Duodenal mucosa (tissue), 2 donors: ENCODE data around the gene TCEANC.

Experiments used
- H3K27ac ChIP-seq: one replicate; pipeline ENCODE4 v1.7.0; 2013; ENCODE audit warnings: low read depth, low read length
- H3K27me3 ChIP-seq, 2 donors: one replicate each; pipeline ENCODE4 v1.7.0; 2013; ENCODE audit warnings: low read length in 2 of 2, control low read depth in 1 of 2; ENCODE audit not compliant: insufficient read depth in 2 of 2, control insufficient read depth in 1 of 2
- H3K36me3 ChIP-seq, 2 donors: one replicate each; pipeline ENCODE4 v1.7.0; 2013; ENCODE audit warnings: low read length in 2 of 2, control low read depth in 1 of 2; ENCODE audit not compliant: insufficient read depth in 2 of 2, control insufficient read depth in 1 of 2
- H3K4me1 ChIP-seq, 2 donors: one replicate each; pipeline ENCODE4 v1.7.0; 2013; ENCODE audit warnings: low read length in 2 of 2, control low read depth in 1 of 2; ENCODE audit not compliant: insufficient read depth in 2 of 2, control insufficient read depth in 1 of 2
- H3K4me3 ChIP-seq, 2 donors: one replicate each; pipeline ENCODE4 v1.7.0; 2013; ENCODE audit warnings: low read length in 2 of 2, low read depth in 1 of 2
- H3K9ac ChIP-seq, 2 donors: one replicate each; pipeline ENCODE4 v1.7.0; 2013; ENCODE audit warnings: low read length in 2 of 2, low read depth in 1 of 2
- H3K9me3 ChIP-seq, 2 donors: one replicate each; pipeline ENCODE4 v1.7.0; 2013; ENCODE audit warnings: low read length in 2 of 2, control low read depth in 1 of 2; ENCODE audit not compliant: control insufficient read depth in 1 of 2

The TCEANC gene

DNA sequence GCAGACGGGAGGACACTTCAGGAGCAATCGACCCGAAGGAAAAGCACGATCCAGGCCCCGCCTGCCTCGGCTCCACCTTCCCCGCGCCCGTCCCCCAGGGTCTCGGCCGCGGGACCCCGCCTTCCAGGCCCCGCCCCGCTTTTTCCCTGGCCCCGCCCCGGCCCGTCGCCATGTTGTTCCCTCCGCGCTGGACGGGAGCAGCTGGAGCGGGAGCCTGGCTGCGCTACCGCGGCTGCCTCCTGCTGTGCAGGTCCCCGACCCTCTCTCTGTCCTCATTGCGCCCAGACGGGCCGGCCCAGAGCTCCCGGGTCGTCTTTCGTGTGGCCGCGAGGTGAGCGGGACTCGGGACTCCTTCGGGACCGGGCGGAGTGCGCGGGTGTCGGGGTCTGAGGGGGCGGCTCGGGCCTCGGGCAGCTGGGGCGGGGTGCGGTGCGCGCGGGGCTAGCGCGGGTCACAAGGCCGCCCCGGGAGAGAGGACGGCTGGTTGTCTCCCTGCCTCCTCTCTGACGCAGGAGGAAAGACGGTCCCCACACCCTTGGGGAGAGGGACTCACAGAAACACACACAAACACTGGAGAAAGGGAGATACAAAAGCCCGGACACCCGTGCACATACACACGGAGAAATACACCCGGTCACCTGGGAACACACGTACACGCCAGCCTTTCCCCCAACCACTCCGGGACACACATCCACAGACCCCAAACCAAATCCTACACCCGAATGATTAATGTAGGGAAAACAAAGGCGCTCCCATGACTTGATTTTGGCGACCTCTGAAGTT, 36.2 kb downstream of the TCEANC start, which contains the start of gene RAB9A:
RAB9A (plus strand) TSS at position 171 of the 783 bp plus-strand sequence. CDS start 19,619 bp downstream, outside the sequence.
- H3K9ac ChIP-seq, result peak within 1 kb of the TSS; percentile 74 to 99
- no peaks in the 10 kb centered on the region for H3K9me3 ChIP-seq
- peaks cover 13 to 24% of the 10 kb centered on the region in 2 donors for H3K4me1 ChIP-seq
- peak within 1 kb of the TSS; percentile 95 for H3K27ac ChIP-seq
- H3K36me3 ChIP-seq, result no peaks in the 10 kb centered on the region
- H3K27me3 ChIP-seq, result no peaks in the 10 kb centered on the region
- peak within 1 kb of the TSS; percentile 86 to 91 for H3K4me3 ChIP-seq

DNA sequence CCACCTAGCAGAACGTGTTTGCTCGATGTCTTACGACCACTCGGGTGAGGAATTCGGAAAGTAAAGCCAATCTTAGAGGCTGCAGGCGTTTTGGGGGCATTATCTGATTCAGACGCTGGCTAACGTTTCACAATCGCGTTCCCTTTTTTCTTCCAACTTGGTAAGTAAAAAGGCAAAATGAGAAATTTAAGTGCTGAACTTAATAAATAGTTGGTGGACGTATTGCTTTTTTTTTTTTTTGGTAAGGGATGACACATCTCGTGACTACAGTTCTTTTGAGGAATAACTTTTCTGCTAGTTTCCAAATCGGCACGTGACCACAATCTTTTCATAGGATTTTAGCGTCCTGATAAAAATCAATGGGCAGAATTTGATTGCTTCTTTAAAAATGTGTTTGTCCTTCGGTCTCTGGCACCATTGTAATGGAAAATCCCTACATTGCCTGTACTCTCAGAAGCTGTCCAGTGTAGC, 36.8 kb downstream of the TCEANC start:
- H3K27me3 ChIP-seq, result no peaks in the 10 kb centered on the region
- H3K27ac ChIP-seq, result peak overlapping the region; percentile 95
- no peaks in the 10 kb centered on the region for H3K36me3 ChIP-seq
- H3K9ac ChIP-seq, result peak overlapping the region; percentile 74 to 99
- peaks cover 13 to 29% of the 10 kb centered on the region in 2 donors for H3K4me1 ChIP-seq
- H3K9me3 ChIP-seq, result no peaks in the 10 kb centered on the region
- H3K4me3 ChIP-seq, result peak overlapping the region; percentile 86 to 91

DNA sequence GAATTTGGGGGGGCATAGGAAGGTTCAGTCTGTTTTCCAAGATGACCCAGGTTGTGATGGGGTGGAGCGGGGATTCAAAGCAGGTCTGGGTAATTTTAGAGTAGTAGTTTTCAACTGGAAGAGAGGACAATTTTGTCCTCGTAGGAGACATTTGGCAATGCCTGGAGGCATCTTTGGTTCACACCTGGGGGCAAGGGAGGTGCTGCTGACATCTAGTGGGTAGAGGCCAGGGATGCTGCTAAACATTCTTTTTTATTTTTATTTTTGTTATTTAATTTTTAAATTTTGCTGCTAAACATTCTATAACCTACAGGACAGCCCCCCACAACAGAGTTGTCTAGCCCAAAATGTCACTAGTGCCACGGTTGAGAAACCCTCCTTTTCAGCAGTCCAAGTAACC, 37.9 kb downstream of the TCEANC start:
- no peak overlapping the region for H3K27ac ChIP-seq
- H3K27me3 ChIP-seq, result no peaks in the 10 kb centered on the region
- peak overlapping the region; percentile 86 to 91 for H3K4me3 ChIP-seq
- no peaks in the 10 kb centered on the region for H3K9me3 ChIP-seq
- no peaks in the 10 kb centered on the region for H3K36me3 ChIP-seq
- peak overlapping the region in 1 of 2 donors; percentile 11 for H3K9ac ChIP-seq
- H3K4me1 ChIP-seq, result peaks cover 13 to 32% of the 10 kb centered on the region in 2 donors

DNA sequence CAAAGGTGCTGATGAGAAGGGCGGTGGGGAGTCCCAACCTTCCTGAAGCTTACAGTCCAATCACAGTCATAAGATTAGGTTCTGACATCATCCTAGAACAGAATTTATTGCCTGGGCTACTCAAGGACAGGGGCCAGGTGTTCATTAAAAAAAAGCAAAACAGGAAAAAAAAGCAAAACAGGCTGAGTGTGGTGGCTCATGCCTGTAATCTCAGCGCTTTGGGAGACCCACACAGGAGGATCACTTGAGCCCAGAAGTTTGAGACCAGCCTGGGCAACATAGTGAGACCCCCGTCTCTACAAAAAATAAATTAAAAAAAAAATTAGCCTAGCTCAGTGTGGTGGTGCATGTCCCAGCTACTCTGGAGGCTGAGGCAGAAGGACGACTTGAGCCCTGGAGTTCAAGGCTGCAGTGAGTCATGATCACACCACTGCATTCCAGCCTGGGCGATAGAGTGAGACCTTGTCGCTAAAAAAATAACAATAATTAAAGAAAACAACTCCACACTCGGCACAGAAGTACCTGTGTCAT, 39.0 kb downstream of the TCEANC start:
- Histone ChIP-seq H3K27ac (no peak overlapping the region), H3K27me3 (no peaks in the 10 kb centered on the region), H3K36me3 (no peaks in the 10 kb centered on the region), H3K9ac (peak overlapping the region in 1 of 2 donors; percentile 18), H3K4me1 (peaks cover 17 to 32% of the 10 kb centered on the region in 2 donors), H3K4me3 (no peak overlapping the region), H3K9me3 (no peaks in the 10 kb centered on the region)

DNA sequence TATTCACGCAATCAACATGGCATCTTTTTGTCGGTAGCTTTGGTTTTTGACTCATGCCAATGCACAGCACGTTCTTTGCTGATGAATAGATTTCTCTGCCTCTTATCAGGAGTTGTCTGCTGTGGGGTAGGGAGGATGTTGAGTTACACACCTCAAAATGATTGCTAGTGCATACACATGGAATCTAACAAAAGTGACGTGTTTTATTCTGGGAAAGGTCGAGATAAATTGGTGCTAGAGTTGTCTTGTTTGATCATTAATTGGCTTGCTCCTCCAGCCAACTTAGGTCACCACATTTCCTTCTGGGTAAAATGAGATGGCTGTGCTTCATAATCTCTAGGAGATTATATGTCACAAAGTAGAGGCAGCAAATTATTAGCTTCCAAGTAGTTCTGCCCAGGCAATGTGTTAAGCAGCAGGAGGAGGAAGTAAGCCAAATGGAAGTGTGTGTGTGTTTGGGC, 39.9 kb downstream of the TCEANC start:
- Histone ChIP-seq H3K9ac (peak overlapping the region in 1 of 2 donors; percentile 18), H3K27me3 (no peaks in the 10 kb centered on the region), H3K9me3 (no peaks in the 10 kb centered on the region), H3K36me3 (no peaks in the 10 kb centered on the region), H3K4me1 (peaks cover 17 to 41% of the 10 kb centered on the region in 2 donors), H3K27ac (no peak overlapping the region), H3K4me3 (no peak overlapping the region)

DNA sequence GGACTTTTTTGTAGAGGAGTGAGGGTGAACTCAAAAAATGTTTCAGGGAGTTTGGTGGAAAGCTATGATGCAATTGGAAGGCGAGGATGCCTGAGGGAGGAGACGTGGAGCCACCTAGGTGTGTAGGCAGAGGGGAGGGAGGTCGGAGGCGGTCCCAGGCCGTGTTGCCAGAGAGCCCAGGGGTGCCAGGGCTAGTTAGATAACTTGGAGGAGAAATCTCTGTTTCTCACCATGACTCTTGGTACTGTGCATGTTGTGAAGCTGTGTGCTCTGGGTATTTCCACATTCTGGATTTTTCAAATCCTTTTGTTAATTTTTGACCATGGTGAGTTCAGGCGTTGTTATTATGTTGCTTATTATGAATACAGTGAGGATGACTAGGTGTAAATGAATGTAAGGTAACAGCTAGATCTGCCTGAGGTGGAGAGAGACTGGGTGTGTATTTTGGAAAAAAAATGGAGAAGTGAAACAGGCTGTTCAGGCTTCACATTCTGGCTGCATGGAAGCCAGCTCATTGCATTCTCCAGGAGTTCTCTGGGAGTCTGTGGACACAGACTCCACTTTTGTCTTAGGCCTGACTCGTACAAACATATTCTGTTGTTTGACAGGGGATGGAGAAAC, 40.5 kb downstream of the TCEANC start:
- Histone ChIP-seq H3K27ac (no peak overlapping the region), H3K27me3 (no peaks in the 10 kb centered on the region), H3K4me3 (no peak overlapping the region), H3K4me1 (peaks cover 17 to 43% of the 10 kb centered on the region in 2 donors), H3K9ac (no peak overlapping the region), H3K9me3 (no peaks in the 10 kb centered on the region), H3K36me3 (no peaks in the 10 kb centered on the region)

DNA sequence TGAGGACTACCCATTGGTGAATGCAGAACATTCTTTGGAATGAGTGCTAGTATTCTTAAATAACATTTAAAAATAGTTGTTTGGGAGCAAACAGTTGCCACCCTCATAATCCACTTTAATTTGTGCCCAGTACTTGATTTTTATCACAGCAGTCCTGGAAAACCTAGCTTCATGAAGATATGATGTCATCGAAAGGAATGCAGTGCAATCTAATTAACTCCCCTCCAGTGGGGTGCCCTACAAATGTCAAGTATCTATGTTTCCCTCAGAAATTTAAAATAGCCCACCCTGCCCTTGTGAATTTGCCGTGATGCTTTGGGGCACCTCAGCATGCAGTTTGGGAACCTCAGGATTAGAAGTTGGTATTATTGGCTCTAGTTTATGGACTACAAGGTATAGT, 41.4 kb downstream of the TCEANC start:
- no peaks in the 10 kb centered on the region for H3K27me3 ChIP-seq

DNA sequence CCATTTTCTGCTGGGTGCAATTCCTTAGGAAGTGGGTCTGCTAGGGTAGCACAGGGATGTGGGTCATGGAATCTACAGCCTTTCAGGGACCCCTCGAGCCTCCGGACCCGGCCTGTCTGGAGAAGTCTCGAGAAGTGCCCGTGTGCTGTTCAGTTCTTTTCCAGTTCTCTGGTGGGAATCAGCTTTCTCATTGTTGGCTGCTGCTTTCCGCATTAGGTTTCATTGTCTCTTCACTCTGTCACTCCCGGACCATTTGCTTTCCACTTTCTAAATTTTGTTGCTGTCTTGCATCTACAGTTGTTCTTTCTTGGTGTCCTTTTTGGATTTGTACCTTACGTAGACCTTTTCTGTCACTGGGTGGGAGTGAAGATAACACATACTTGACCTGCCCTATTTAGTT, 42.0 kb downstream of the TCEANC start:
- H3K27me3 ChIP-seq, result no peaks in the 10 kb centered on the region
- H3K27ac ChIP-seq, result no peak overlapping the region
- no peak overlapping the region for H3K9ac ChIP-seq
- no peak overlapping the region for H3K4me3 ChIP-seq
- no peaks in the 10 kb centered on the region for H3K9me3 ChIP-seq
- peaks cover 28 to 53% of the 10 kb centered on the region in 2 donors for H3K4me1 ChIP-seq
- H3K36me3 ChIP-seq, result no peaks in the 10 kb centered on the region

More for the DNA sequence above, 41.4 kb downstream of the TCEANC start:
- Histone ChIP-seq H3K9ac (no peak overlapping the region), H3K27ac (no peak overlapping the region), H3K4me1 (peaks cover 25 to 52% of the 10 kb centered on the region in 2 donors), H3K9me3 (no peaks in the 10 kb centered on the region), H3K4me3 (no peak overlapping the region), H3K36me3 (no peaks in the 10 kb centered on the region)

DNA sequence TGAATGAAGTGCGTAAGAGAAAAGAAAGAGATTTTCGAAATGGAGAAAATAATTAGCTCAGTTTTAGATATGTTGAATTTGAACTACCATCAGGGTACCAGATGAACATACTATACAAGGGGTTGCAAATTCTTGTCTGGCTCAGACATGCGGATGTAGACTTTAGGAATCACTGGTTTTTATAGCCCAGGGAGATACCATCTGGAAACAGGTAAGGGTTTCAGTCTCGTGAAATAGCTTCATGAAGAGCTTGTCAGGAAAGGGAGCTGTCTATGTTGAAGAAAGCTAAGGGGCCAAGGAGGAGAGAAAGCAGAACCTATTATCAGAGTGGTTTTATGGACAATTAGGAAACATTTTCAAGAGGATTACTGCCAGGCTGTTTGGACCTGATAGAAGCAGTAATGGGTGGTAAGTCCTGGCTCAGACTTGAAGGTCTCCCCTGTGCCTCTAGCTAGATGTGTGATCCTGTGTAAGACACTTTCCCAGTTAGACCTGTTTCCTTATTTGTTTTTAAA, 42.7 kb downstream of the TCEANC start:
- Histone ChIP-seq H3K9me3 (no peaks in the 10 kb centered on the region), H3K4me3 (no peak overlapping the region), H3K27ac (no peak overlapping the region), H3K9ac (no peak overlapping the region), H3K36me3 (no peaks in the 10 kb centered on the region), H3K4me1 (peaks cover 34 to 57% of the 10 kb centered on the region in 2 donors), H3K27me3 (no peaks in the 10 kb centered on the region)

DNA sequence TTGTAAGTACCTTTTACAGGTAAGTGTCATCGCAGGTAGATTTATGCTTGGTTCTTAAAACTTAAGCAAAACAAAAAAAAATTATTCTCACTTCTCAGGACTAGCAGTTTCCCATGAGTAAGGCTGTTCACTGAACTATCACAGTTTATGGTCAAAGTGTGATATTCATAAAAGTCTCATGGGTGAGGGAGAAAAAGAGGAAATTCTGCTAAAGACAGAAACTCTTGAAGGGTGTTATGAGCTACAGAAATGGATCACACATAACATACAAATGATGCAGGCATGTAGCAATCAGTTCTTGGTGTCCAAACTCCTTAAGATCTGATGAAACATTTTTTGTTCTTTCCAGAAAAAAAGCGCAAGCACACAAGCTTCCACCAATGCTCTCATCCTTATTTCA, 44.5 kb downstream of the TCEANC start:
- Histone ChIP-seq H3K36me3 (no peaks in the 10 kb centered on the region), H3K4me3 (no peak overlapping the region), H3K4me1 (peaks cover 33 to 55% of the 10 kb centered on the region in 2 donors), H3K27me3 (no peaks in the 10 kb centered on the region), H3K9me3 (no peaks in the 10 kb centered on the region), H3K9ac (no peak overlapping the region), H3K27ac (no peak overlapping the region)
